Neuron (in vitro differentiated cells): ENCODE measurements around the gene SULT1E1.

Source experiments
- H2AFZ ChIP-seq: one replicate; pipeline ENCODE4 v1.6.1; 2013; ENCODE audit warnings: low read depth, mild to moderate bottlenecking, inconsistent platforms, low read length, moderate library complexity
- H3K27me3 ChIP-seq: one replicate; pipeline ENCODE4 v1.6.1; 2013; ENCODE audit warnings: low read length; ENCODE audit not compliant: insufficient read depth
- H3K36me3 ChIP-seq: one replicate; pipeline ENCODE4 v1.6.1; 2013; ENCODE audit warnings: low read length; ENCODE audit not compliant: insufficient read depth
- H3K4me1 ChIP-seq: one replicate; pipeline ENCODE4 v1.6.1; 2013; ENCODE audit warnings: low read length; ENCODE audit not compliant: insufficient read depth
- H3K4me3 ChIP-seq: 2 replicates; pipeline ENCODE4 v1.5.1; 2013; ENCODE audit warnings: mild to moderate bottlenecking, low read length, moderate library complexity
- H3K9me3 ChIP-seq: one replicate; pipeline ENCODE4 v1.6.1; 2013; ENCODE audit warnings: low read length

SULT1E1 gene

DNA sequence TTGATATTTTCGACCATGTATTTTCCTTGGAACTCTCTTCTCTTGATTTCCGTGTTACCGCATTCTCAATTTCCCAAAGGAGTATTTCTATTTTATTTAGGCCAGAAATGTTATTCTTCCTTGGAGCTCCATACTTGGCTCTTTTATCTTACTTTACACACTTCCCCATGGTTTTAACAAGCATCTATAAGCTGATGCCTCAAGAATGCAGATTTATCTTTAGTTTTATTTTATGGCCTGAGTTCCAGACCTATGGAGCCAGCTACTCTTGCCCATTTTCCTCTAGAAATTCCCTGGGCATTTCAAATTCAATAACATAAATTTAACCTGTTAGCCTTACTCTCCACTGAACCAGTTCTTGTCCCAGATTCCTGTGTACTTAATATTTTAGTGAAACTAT is 43.7 kb downstream of the SULT1E1 start:
- H3K27me3 ChIP-seq, result no peaks in the 10 kb centered on the region

DNA sequence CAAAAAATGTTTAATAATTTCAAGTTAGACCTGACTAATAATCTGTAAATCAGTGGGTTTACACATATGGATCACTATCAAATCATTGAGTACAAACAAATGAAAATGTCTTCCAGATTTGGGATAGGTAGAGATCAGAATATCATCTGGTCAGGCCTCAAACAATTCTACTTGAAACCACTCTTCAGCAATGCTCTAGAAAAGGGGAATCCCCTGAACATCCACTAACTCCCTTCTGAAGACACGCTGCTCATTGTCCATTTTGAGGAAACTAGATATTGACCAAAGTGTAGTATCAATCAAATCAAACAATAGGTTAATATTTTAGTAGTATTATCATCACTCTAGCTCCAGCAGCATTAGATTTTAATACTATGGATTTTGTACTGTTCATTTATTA is 46.3 kb downstream of the SULT1E1 start:
- Histone ChIP-seq H3K4me1 (no peaks in the 10 kb centered on the region), H2AFZ (no peak overlapping the region), H3K9me3 (no peaks in the 10 kb centered on the region), H3K27me3 (no peaks in the 10 kb centered on the region), H3K36me3 (no peaks in the 10 kb centered on the region), H3K4me3 (no peak overlapping the region)

More for the DNA sequence above, 43.7 kb downstream of the SULT1E1 start:
- no peak overlapping the region for H2AFZ ChIP-seq
- no peaks in the 10 kb centered on the region for H3K9me3 ChIP-seq
- no peak overlapping the region for H3K4me3 ChIP-seq
- H3K36me3 ChIP-seq, result no peaks in the 10 kb centered on the region
- H3K4me1 ChIP-seq, result no peaks in the 10 kb centered on the region

DNA sequence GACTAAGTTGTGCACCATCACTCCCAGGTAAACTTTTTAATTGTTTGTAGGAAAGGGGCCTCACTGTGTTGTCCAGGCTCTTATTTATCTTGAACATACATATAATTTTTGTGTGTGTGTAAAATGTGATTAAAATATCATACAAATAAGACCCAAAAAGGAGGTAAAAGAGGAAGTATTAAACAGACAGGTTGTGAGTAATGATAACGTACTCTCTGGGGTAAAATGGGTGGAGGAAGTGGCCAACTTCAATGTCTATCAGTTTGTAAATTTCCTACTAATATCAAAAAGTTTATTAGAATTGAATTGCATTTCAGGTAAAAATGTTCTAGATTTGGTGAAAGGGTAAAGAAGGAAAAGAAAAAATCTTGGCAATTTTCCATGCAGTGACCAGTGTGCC is 48.8 kb downstream of the SULT1E1 start:
- Histone ChIP-seq H3K36me3 (no peaks in the 10 kb centered on the region), H2AFZ (no peak overlapping the region), H3K4me3 (no peak overlapping the region), H3K4me1 (no peaks in the 10 kb centered on the region), H3K9me3 (no peaks in the 10 kb centered on the region), H3K27me3 (no peaks in the 10 kb centered on the region)

DNA sequence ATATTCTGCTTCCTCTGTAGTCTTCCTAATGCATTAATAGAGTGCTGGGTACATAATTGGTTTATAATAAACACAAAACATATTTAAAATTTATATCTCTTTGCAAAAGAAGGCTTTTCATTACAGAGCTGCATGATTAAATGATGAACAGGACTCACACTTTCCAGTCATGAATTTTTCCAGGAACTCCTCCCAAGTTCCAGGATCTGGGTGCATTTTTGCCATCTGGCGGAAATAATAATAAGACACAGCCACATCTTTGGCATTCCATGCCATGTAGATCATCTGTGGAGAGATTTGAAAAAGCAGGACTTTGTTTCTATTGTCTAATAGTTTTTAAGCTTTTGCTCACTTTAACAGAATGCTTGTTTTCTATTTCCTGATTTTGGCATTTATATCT is 59.3 kb downstream of the SULT1E1 start:
- Histone ChIP-seq H3K27me3 (no peaks in the 10 kb centered on the region), H2AFZ (no peak overlapping the region), H3K4me1 (no peaks in the 10 kb centered on the region), H3K36me3 (no peaks in the 10 kb centered on the region), H3K4me3 (no peak overlapping the region), H3K9me3 (no peaks in the 10 kb centered on the region)

DNA sequence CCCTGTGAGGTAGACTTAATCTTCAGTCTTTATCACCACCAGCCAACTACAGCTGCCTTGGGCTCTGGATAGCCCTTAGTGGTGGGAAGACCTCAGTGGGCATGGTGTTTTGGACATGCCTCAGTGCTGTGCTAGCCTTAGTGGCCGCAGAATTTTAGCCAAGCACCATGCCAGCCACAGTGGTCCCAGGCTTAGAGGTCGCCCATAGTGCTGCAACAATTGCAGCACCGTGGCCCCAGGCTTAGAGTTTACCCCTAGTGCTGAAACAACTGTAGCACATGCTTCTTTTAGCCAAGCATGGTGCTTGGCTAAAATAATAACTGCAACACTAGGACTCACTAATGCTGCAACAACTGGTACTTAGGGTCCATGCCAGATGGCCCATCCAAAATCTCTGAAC is 60.6 kb downstream of the SULT1E1 start:
- no peaks in the 10 kb centered on the region for H3K4me1 ChIP-seq
- no peaks in the 10 kb centered on the region for H3K36me3 ChIP-seq
- H2AFZ ChIP-seq, result no peak overlapping the region

DNA sequence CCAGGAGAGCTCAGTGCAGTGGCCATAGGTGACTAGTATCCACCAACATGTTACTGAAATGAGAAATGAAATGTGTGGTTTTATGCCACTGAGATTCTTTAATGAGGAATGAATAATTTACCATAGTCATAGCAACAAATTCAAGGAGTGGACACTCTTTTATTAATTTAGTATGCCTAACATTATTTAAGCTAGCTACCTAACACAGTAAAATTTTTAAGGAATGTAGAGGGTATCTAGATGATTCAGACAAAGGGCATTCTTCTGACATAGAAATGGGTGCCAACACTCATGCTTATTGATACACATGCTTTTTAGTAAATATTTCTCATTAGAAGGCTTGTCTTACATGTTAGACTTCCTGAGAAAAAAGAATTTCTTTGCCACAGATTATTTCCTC is 66.2 kb downstream of the SULT1E1 start:
- H3K36me3 ChIP-seq, result no peaks in the 10 kb centered on the region
- H3K4me1 ChIP-seq, result no peaks in the 10 kb centered on the region
- no peaks in the 10 kb centered on the region for H3K27me3 ChIP-seq
- no peaks in the 10 kb centered on the region for H3K9me3 ChIP-seq
- H2AFZ ChIP-seq, result no peak overlapping the region
- H3K4me3 ChIP-seq, result no peak overlapping the region

More for the DNA sequence above, 60.6 kb downstream of the SULT1E1 start:
- Histone ChIP-seq H3K4me3 (no peak overlapping the region), H3K27me3 (no peaks in the 10 kb centered on the region), H3K9me3 (no peaks in the 10 kb centered on the region)
